ENCODE measurements around the gene CDRT15.

The CDRT15 gene

GRCh38 chr17:14201021-14201987 lies 35.4 kb downstream of the CDRT15 start:
- H3K79me2 ChIP-seq (ENCODE audit: insufficient read depth, low read depth): no peaks in the 10 kb centered on the region
- TF ChIP-seq, protein P1, sequence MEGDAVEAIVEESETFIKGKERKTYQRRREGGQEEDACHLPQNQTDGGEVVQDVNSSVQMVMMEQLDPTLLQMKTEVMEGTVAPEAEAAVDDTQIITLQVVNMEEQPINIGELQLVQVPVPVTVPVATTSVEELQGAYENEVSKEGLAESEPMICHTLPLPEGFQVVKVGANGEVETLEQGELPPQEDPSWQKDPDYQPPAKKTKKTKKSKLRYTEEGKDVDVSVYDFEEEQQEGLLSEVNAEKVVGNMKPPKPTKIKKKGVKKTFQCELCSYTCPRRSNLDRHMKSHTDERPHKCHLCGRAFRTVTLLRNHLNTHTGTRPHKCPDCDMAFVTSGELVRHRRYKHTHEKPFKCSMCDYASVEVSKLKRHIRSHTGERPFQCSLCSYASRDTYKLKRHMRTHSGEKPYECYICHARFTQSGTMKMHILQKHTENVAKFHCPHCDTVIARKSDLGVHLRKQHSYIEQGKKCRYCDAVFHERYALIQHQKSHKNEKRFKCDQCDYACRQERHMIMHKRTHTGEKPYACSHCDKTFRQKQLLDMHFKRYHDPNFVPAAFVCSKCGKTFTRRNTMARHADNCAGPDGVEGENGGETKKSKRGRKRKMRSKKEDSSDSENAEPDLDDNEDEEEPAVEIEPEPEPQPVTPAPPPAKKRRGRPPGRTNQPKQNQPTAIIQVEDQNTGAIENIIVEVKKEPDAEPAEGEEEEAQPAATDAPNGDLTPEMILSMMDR (conservative IDR thresholded peaks at IDR 0.05; ENCODE audit: low read depth, low read length): no peak
- H3K4me2 ChIP-seq: no peak overlapping the region
- H3K36me3 ChIP-seq (ENCODE audit: insufficient read depth): no peaks in the 10 kb centered on the region
- no peak overlapping the region for H3K27ac ChIP-seq
- no peak overlapping the region for H3K9ac ChIP-seq
- no peak overlapping the region for H3K4me3 ChIP-seq (IDR thresholded peaks at IDR 0.05; ENCODE audit: insufficient read depth, low read depth, low read length)
- no peaks in the 10 kb centered on the region for H3K27me3 ChIP-seq (ENCODE audit: insufficient read depth, low read depth)
- no peaks in the 10 kb centered on the region for H4K20me1 ChIP-seq (ENCODE audit: insufficient read depth)
- no peaks in the 10 kb centered on the region for H3K4me1 ChIP-seq (ENCODE audit: low read depth, poor library complexity, severe bottlenecking)
- H2AFZ ChIP-seq (ENCODE audit: low read depth): no peak overlapping the region

DNA sequence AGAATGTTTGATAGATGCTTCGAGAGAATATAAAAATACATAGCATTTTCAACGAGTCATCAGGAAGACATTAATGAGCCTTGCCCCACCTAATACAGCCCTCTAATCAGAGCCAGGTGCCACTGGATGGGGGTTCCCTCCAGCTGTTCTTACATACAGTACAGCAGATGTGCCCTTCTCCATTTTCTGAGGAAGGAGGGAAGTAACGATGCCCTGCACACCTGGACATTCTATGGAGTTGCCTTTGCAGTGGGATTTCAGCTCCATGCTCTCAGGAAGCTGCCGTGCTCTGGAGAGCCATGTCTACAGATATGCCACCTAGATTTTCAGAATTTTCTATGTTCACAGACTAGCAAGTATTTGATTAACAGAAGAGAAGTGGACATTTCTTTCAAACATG lies 36.3 kb downstream of the CDRT15 start:
- TF ChIP-seq, protein P1 (conservative IDR thresholded peaks at IDR 0.05; ENCODE audit: low read depth, low read length): no peak
- Histone ChIP-seq H4K20me1 (ENCODE audit: insufficient read depth) (no peaks in the 10 kb centered on the region), H3K36me3 (ENCODE audit: insufficient read depth) (no peaks in the 10 kb centered on the region)

DNA sequence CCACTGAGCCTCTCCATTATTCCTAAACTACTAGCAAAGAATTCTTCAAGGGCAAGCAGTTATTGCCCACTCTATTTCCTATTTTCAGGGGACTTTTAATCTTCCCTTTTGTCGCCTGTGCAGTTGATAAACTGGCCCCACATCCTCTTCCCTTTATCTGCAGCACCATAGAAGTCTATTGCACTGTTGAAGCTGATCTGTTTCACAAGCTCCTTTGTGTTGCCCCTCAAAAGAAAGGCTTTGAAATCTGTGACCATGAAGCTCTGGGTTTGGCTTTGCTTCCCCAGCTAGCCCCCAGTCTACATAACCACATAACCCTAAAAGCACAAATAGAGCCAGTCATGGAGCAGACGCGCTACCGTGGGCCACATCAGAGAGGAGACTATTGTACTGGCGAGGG lies 37.1 kb downstream of the CDRT15 start:
- TF ChIP-seq, protein P1 (conservative IDR thresholded peaks at IDR 0.05; ENCODE audit: low read depth, low read length): no peak
- no peaks in the 10 kb centered on the region for H3K36me3 ChIP-seq (ENCODE audit: insufficient read depth)
- H3K4me2 ChIP-seq: no peak overlapping the region
- no peaks in the 10 kb centered on the region for H3K27me3 ChIP-seq (ENCODE audit: insufficient read depth, low read depth)
- no peak overlapping the region for H2AFZ ChIP-seq (ENCODE audit: low read depth)
- H3K9ac ChIP-seq: no peak overlapping the region
- H4K20me1 ChIP-seq (ENCODE audit: insufficient read depth): no peaks in the 10 kb centered on the region
- no peak overlapping the region for H3K27ac ChIP-seq
- H3K79me2 ChIP-seq (ENCODE audit: insufficient read depth, low read depth): no peaks in the 10 kb centered on the region
- no peak overlapping the region for H3K4me3 ChIP-seq (IDR thresholded peaks at IDR 0.05; ENCODE audit: insufficient read depth, low read depth, low read length)
- H3K4me1 ChIP-seq (ENCODE audit: low read depth, poor library complexity, severe bottlenecking): no peaks in the 10 kb centered on the region

More for the DNA sequence above, 36.3 kb downstream of the CDRT15 start:
- Histone ChIP-seq H2AFZ (ENCODE audit: low read depth) (no peak overlapping the region), H3K27ac (no peak overlapping the region), H3K4me1 (ENCODE audit: low read depth, poor library complexity, severe bottlenecking) (no peaks in the 10 kb centered on the region), H3K79me2 (ENCODE audit: insufficient read depth, low read depth) (no peaks in the 10 kb centered on the region), H3K4me3 (IDR thresholded peaks at IDR 0.05; ENCODE audit: insufficient read depth, low read depth, low read length) (no peak overlapping the region), H3K27me3 (ENCODE audit: insufficient read depth, low read depth) (no peaks in the 10 kb centered on the region), H3K4me2 (no peak overlapping the region), H3K9ac (no peak overlapping the region)

DNA sequence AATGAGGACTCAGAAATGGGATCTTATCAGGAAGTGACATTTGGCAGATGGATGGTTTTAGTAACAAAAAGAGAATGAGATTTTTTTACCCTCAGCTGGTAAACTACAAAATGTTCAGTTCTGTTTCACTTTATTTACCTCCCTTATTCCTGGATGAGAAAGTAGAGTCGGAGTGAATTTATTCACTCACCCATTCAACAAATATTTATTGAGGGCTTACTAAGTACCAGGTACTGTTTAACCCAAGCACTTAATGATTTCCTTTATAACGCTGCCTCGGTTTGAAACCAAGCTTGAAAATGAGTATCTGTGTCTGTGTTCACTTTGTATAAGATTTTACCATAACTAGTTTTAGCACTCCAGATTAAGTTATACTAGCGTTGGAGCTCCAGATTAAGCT lies 38.1 kb downstream of the CDRT15 start:
- Histone ChIP-seq H3K4me3 (IDR thresholded peaks at IDR 0.05; ENCODE audit: insufficient read depth, low read depth, low read length) (no peak overlapping the region), H2AFZ (ENCODE audit: low read depth) (no peak overlapping the region), H3K79me2 (ENCODE audit: insufficient read depth, low read depth) (no peaks in the 10 kb centered on the region), H3K27ac (no peak overlapping the region), H3K4me1 (ENCODE audit: low read depth, poor library complexity, severe bottlenecking) (no peaks in the 10 kb centered on the region), H4K20me1 (ENCODE audit: insufficient read depth) (no peaks in the 10 kb centered on the region), H3K9ac (no peak overlapping the region), H3K36me3 (ENCODE audit: insufficient read depth) (no peaks in the 10 kb centered on the region), H3K4me2 (no peak overlapping the region), H3K27me3 (ENCODE audit: insufficient read depth, low read depth) (no peaks in the 10 kb centered on the region)
- TF ChIP-seq, protein P1 (conservative IDR thresholded peaks at IDR 0.05; ENCODE audit: low read depth, low read length): no peak
